ENCODE results near the gene SEC14L5. TPM values are rescaled to one million over a fixed set of nuclear protein-coding genes. Genes with fewer than 3 reads are reported as not detected.

Gene SEC14L5
- not detected for polyA plus RNA-seq (2012; ENCODE audit: missing spikeins)

GRCh38 chr16:4957720-4958509 lies at the start of gene SEC14L5:
TSS of gene SEC14L5 (plus strand) at chr16:4958330. CDS start at chr16:4959324, 994 bp downstream.
- peak; percentile 82 for FAIRE-seq
- peak; percentile 91 for DNase-seq (ENCODE audit: insufficient read length)
- TF ChIP-seq POLR2A (IDR thresholded peaks at IDR 0.05; ENCODE audit: low read depth, low read length) = no peak
- no peak for TF ChIP-seq TAF1 (IDR thresholded peaks at IDR 0.05; ENCODE audit: borderline replicate concordance, low read depth, low read length)
- TF ChIP-seq POLR2AphosphoS5 (IDR thresholded peaks at IDR 0.05; ENCODE audit: low read depth, low read length) = no peak

DNA sequence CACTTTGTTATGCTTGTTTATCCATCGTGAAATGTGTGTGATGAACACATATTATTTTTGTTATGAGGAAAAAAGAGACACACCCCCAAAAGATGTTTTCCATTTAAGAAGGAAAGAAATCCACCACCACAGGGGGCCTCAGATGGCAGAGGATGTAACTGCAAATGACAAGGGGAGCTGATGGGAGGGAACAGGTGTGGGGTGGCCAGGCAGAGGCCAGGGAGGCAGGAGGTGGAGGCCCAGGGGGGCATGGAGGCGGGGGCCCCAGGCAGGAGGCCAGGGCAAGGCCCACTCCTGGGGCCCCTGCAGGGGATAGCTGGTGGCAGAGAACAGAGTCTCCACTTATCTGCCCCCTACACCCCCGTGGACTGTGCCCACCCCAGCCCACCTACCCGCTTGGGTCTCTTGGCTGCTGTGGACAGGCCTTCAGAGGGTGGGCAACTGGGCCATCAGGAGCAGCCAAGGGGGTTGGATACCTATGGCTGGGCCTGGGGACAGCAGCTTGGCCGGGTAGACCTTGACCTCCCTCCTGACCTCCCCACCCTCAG lies 49.2 kb upstream of the SEC14L5 start:
- TF ChIP-seq TAF1 (IDR thresholded peaks at IDR 0.05; ENCODE audit: borderline replicate concordance, low read depth, low read length) (no peak), POLR2AphosphoS5 (IDR thresholded peaks at IDR 0.05; ENCODE audit: low read depth, low read length) (no peak), POLR2A (IDR thresholded peaks at IDR 0.05; ENCODE audit: low read depth, low read length) (no peak)
- FAIRE-seq = no peak
- DNase-seq (ENCODE audit: insufficient read length) = no peak

GRCh38 chr16:4909825-4910224 lies 48.3 kb upstream of the SEC14L5 start:
- FAIRE-seq (no peak), DNase-seq (ENCODE audit: insufficient read length) (no peak)
- TF ChIP-seq POLR2AphosphoS5 (IDR thresholded peaks at IDR 0.05; ENCODE audit: low read depth, low read length) (no peak), TAF1 (IDR thresholded peaks at IDR 0.05; ENCODE audit: borderline replicate concordance, low read depth, low read length) (no peak), POLR2A (IDR thresholded peaks at IDR 0.05; ENCODE audit: low read depth, low read length) (no peak)

DNA sequence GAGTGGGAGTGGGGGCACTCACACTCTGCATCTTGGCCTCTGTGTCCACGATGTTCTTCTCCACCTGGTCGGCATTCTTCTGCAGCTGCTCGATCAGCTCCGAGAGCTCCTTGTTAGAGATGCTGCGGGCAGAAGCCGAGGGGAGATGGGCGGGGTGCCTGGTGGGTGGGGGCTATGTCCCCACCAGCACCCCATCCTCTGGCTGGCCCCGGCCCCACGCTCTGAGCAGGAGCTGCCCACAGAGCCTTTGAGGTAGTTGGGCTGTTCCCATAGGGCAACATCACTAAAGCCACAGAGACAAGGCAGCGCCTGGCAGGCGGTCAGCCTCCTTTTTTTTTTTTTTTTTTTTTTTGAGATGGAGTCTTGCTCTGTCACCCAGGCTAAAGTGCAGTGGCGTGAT lies 47.3 kb upstream of the SEC14L5 start:
- DNase-seq (ENCODE audit: insufficient read length) = no peak
- FAIRE-seq = no peak
- TF ChIP-seq POLR2AphosphoS5 (IDR thresholded peaks at IDR 0.05; ENCODE audit: low read depth, low read length) = no peak
- no peak for TF ChIP-seq TAF1 (IDR thresholded peaks at IDR 0.05; ENCODE audit: borderline replicate concordance, low read depth, low read length)
- no peak for TF ChIP-seq POLR2A (IDR thresholded peaks at IDR 0.05; ENCODE audit: low read depth, low read length)

GRCh38 chr16:4911970-4912386 lies 46.2 kb upstream of the SEC14L5 start:
- no peak for FAIRE-seq
- no peak for DNase-seq (ENCODE audit: insufficient read length)
- TF ChIP-seq POLR2A (IDR thresholded peaks at IDR 0.05; ENCODE audit: low read depth, low read length) (no peak), POLR2AphosphoS5 (IDR thresholded peaks at IDR 0.05; ENCODE audit: low read depth, low read length) (no peak), TAF1 (IDR thresholded peaks at IDR 0.05; ENCODE audit: borderline replicate concordance, low read depth, low read length) (no peak)

DNA sequence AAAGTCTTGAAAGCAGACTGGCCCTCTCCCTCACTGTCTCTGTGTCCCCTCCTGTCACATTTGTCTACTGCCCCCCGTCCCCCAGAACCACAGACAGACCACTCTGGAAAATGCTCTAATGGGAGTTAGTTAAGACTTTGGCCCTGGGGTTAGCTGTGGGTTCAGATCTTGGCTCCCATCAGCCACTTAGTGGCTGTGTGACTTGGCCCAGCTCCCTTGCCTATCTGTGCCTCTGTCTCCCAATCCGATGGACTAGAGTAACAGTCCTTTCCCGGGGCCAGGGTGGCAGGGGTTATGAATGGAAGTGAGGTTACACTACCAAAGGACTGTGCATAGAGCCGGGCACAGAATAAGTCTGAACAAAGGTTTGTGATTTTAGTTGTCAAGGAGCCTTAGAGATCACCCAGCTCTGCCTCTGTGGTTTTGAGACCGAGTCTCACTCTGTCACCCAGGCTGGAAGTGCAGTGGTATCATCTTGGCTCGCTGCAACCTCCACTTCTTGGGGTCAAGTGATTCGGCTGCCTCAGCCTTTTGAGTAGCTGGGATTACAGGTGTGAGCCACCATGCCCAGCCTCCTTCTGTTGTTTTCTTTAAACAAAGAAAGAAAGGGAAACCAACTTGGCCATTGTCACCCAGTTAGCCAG lies 44.9 kb upstream of the SEC14L5 start:
- no peak for FAIRE-seq
- no peak for TF ChIP-seq POLR2AphosphoS5 (IDR thresholded peaks at IDR 0.05; ENCODE audit: low read depth, low read length)
- TF ChIP-seq POLR2A (IDR thresholded peaks at IDR 0.05; ENCODE audit: low read depth, low read length) = no peak
- TF ChIP-seq TAF1 (IDR thresholded peaks at IDR 0.05; ENCODE audit: borderline replicate concordance, low read depth, low read length) = no peak

DNA sequence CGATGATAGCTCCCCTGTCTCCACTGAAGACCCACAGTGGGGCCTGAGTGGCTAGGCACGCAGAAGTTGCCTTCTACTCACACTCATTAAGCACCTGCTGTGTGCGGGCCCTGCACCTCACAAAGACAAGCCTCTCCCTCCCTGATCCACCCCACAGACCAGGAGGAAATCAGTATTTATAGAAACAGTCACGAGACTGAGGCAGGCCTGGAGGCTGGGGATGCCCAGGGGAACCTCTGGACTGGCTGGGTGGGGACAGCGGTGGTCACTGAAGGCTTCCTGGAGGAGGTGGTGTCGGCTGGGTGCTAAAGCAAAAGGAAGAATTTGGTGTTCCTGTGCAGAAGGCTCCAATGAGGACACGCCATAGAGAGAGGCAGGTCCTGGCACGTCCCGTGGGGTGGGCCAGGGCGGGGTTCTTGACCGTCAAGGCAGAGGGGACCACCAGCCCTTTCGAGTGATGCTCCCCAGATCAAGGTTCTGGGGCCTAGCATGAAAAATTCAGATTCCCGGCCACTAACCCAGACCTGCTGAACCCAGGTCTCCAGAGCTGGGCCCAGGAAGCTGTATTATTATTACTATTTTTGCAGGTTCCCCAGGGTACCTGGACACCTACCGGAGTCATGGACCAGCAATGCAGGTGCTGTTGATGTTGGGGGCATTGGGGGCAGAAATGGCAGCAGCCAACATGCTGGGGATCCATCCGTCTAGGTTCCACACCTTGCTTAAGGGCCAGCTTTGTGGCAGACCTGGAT lies 44.2 kb upstream of the SEC14L5 start:
- TF ChIP-seq TAF1 (IDR thresholded peaks at IDR 0.05; ENCODE audit: borderline replicate concordance, low read depth, low read length) (no peak), POLR2AphosphoS5 (IDR thresholded peaks at IDR 0.05; ENCODE audit: low read depth, low read length) (no peak), POLR2A (IDR thresholded peaks at IDR 0.05; ENCODE audit: low read depth, low read length) (no peak)
- FAIRE-seq (no peak), DNase-seq (ENCODE audit: insufficient read length) (no peak)

More for the DNA sequence above, 44.9 kb upstream of the SEC14L5 start:
- no peak for DNase-seq (ENCODE audit: insufficient read length)

DNA sequence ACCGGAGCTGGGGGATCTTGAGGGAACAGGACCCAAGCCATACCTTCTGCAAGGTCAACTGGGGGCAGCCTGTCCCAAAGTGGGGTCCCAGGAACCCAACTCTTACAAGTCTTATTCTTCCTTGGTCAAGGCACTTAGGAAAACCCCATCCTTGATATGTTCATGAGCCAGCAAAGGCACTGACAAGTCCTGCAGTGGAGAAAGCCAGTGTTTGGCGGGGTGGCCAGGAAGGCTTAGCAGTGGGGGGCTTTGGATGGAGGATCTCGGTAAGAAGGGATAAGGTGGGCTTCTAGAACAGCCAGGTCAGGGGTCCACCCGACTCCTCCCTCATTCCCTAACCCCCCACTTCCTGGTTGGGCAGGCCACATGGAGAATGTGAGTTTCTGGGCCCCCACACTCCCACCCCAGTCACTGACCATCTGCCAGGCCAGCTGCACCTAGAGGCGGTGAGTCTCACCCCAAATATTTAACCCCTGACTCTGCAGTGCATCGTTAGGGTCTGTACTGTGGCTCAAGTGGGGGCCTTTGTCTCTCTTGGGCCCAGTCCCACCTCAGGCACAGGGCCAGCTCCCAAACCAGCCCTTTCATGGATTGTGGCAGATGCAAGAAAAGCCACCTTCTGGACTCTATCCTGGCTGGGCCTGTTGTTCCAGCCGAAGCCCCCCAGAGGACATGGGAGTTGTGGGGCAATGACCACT lies 43.5 kb upstream of the SEC14L5 start:
- no peak for FAIRE-seq
- DNase-seq (ENCODE audit: insufficient read length) = no peak
- no peak for TF ChIP-seq TAF1 (IDR thresholded peaks at IDR 0.05; ENCODE audit: borderline replicate concordance, low read depth, low read length)

- TF ChIP-seq POLR2AphosphoS5 (IDR thresholded peaks at IDR 0.05; ENCODE audit: low read depth, low read length) = no peak
- FAIRE-seq = no peak
- DNase-seq (ENCODE audit: insufficient read length) = no peak
Measured at GRCh38 chr16:4915226-4915761, 42.8 kb upstream of the SEC14L5 start.

DNA sequence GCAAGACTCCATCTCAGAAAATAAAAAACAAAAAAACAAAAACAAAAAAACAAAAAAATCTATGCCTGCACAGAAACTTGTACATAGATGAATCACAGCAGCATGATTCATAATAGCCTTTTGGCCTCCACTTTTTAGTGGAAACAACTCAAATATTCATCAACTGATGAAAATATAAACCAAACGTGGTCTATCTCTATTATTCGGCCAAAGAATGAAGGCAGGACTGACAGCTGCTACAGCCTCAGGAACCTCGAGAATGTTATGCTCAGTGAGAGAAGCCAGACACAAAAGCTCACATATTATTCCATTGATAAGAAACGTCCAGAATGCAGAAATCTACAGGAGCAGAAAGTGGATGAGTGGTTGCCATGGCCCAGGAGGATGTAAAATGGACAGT lies 41.0 kb upstream of the SEC14L5 start:
- DNase-seq (ENCODE audit: insufficient read length) (no peak), FAIRE-seq (no peak)
- TF ChIP-seq POLR2A (IDR thresholded peaks at IDR 0.05; ENCODE audit: low read depth, low read length) (no peak), TAF1 (IDR thresholded peaks at IDR 0.05; ENCODE audit: borderline replicate concordance, low read depth, low read length) (no peak), POLR2AphosphoS5 (IDR thresholded peaks at IDR 0.05; ENCODE audit: low read depth, low read length) (no peak)
